ENCODE results near the gene PEX14. TPM values are rescaled to one million over a fixed set of nuclear protein-coding genes. Genes with fewer than 3 reads are reported as not detected.
A peak's percentile ranks its signal among the peaks of the same experiment; 100 is the strongest.

PEX14 gene
- total and polyA plus RNA-seq, 9 of the 15 experiments (the other 6 are each of a cell fraction or from before 2014, with no cell fraction given): 2.6 to 45.7 (median 22.7) TPM

DNA sequence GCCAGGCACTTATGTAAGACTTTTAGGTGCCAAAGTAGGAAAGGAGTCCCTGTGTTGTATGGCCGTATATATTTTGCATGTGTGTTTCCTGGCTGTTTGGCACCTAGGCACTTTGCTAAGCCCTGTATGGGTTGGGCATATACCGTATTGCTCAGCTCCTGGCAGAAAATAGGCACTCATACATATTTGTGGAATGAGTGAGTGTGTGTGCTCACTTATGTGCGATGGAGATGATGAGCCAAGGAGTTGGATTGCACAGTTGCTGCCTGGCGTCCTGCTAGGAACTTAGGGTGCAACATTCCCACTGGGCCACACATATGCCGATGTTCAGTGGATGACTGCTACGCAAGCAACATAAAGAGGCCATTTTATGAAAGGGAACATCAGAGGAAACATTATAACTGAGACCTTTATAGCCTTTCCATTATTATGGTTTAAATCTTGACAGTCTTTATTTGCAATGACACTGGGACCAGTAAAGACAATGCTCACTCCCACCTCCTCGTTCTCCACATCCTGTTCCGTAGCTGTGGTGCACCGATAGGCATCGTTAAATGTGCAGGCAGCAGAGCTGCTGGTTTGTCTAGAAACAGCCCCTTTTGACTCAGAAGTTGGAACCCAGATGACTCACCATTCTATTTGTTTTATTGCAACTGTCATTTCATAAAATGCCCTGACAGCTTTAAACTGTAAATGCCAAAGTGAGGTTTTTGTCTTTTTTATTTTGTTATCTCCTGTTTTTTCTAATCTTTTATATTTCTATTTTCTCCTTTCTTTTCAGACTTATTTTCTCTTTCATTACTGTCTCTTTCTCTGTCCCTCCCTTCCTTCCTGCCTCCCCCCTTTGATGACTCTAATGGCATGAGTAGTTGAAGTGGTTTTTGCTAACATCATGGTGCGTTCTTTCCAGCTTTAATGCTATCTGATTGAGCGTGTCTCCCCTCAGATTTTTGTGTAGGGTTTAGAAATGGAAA lies 36.1 kb downstream of the PEX14 start (continued):
- TF ChIP-seq ZNF175 (CRISPR knock-in tag; IDR thresholded peaks at IDR 0.05; ENCODE audit: low read depth): peak; percentile 69
- TF ChIP-seq CBX5 (IDR thresholded peaks at IDR 0.05; ENCODE audit: borderline replicate concordance, low read depth): no peak
- no peak for TF ChIP-seq HOXB6 (CRISPR knock-in tag; IDR thresholded peaks at IDR 0.05; ENCODE audit: borderline replicate concordance)
- TF ChIP-seq NUFIP1 (IDR thresholded peaks at IDR 0.05; ENCODE audit: partially characterized antibody): no peak
- TF ChIP-seq ZZZ3 (IDR thresholded peaks at IDR 0.05): no peak
- peak; percentile 98 for TF ChIP-seq ETV1 (tag; conservative IDR thresholded peaks at IDR 0.05; ENCODE audit: low read depth)
- no peak for TF ChIP-seq NONO (IDR thresholded peaks at IDR 0.05; ENCODE audit: low read depth in 2 of 2, low read length in 1 of 2)
- TF ChIP-seq CHCHD3 (CRISPR knock-in tag; IDR thresholded peaks at IDR 0.05): no peak
- no peak for TF ChIP-seq RREB1 (CRISPR knock-in tag; IDR thresholded peaks at IDR 0.05)
- TF ChIP-seq TCF7 (IDR thresholded peaks at IDR 0.05; ENCODE audit: borderline replicate concordance): no peak
- peak; percentile 82 for TF ChIP-seq C11orf30 (IDR thresholded peaks at IDR 0.05; ENCODE audit: low read depth)
- TF ChIP-seq ZNF77 (CRISPR knock-in tag; IDR thresholded peaks at IDR 0.05): no peak
- TF ChIP-seq, protein P1, sequence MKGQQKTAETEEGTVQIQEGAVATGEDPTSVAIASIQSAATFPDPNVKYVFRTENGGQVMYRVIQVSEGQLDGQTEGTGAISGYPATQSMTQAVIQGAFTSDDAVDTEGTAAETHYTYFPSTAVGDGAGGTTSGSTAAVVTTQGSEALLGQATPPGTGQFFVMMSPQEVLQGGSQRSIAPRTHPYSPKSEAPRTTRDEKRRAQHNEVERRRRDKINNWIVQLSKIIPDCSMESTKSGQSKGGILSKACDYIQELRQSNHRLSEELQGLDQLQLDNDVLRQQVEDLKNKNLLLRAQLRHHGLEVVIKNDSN (CRISPR knock-in tag; IDR thresholded peaks at IDR 0.05): no peak
- no peak for TF ChIP-seq KDM2B (CRISPR knock-in tag; IDR thresholded peaks at IDR 0.05)
- TF ChIP-seq ZNF165 (CRISPR knock-in tag; IDR thresholded peaks at IDR 0.05; ENCODE audit: borderline replicate concordance): no peak
- TF ChIP-seq, protein P2, sequence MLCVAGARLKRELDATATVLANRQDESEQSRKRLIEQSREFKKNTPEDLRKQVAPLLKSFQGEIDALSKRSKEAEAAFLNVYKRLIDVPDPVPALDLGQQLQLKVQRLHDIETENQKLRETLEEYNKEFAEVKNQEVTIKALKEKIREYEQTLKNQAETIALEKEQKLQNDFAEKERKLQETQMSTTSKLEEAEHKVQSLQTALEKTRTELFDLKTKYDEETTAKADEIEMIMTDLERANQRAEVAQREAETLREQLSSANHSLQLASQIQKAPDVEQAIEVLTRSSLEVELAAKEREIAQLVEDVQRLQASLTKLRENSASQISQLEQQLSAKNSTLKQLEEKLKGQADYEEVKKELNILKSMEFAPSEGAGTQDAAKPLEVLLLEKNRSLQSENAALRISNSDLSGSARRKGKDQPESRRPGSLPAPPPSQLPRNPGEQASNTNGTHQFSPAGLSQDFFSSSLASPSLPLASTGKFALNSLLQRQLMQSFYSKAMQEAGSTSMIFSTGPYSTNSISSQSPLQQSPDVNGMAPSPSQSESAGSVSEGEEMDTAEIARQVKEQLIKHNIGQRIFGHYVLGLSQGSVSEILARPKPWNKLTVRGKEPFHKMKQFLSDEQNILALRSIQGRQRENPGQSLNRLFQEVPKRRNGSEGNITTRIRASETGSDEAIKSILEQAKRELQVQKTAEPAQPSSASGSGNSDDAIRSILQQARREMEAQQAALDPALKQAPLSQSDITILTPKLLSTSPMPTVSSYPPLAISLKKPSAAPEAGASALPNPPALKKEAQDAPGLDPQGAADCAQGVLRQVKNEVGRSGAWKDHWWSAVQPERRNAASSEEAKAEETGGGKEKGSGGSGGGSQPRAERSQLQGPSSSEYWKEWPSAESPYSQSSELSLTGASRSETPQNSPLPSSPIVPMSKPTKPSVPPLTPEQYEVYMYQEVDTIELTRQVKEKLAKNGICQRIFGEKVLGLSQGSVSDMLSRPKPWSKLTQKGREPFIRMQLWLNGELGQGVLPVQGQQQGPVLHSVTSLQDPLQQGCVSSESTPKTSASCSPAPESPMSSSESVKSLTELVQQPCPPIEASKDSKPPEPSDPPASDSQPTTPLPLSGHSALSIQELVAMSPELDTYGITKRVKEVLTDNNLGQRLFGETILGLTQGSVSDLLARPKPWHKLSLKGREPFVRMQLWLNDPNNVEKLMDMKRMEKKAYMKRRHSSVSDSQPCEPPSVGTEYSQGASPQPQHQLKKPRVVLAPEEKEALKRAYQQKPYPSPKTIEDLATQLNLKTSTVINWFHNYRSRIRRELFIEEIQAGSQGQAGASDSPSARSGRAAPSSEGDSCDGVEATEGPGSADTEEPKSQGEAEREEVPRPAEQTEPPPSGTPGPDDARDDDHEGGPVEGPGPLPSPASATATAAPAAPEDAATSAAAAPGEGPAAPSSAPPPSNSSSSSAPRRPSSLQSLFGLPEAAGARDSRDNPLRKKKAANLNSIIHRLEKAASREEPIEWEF (CRISPR knock-in tag; IDR thresholded peaks at IDR 0.05): no peak
